HG02588 (cell line): Measurements from ENCODE around the gene HIPK2.
"Not testable (repeated sequence)": the region's sequence is repeated elsewhere in the genome, so short reads cannot be mapped to it uniquely, and the experiment has no call there.

ENCODE experiments used
- ATAC-seq: cut with Tn5 transposase; IDR thresholded peaks from one replicate; pipeline ENCODE4 v1.9.1; 2021; ENCODE audit warnings: mild to moderate bottlenecking, moderate library complexity; ENCODE audit not compliant: unreplicated experiment

Gene HIPK2

DNA sequence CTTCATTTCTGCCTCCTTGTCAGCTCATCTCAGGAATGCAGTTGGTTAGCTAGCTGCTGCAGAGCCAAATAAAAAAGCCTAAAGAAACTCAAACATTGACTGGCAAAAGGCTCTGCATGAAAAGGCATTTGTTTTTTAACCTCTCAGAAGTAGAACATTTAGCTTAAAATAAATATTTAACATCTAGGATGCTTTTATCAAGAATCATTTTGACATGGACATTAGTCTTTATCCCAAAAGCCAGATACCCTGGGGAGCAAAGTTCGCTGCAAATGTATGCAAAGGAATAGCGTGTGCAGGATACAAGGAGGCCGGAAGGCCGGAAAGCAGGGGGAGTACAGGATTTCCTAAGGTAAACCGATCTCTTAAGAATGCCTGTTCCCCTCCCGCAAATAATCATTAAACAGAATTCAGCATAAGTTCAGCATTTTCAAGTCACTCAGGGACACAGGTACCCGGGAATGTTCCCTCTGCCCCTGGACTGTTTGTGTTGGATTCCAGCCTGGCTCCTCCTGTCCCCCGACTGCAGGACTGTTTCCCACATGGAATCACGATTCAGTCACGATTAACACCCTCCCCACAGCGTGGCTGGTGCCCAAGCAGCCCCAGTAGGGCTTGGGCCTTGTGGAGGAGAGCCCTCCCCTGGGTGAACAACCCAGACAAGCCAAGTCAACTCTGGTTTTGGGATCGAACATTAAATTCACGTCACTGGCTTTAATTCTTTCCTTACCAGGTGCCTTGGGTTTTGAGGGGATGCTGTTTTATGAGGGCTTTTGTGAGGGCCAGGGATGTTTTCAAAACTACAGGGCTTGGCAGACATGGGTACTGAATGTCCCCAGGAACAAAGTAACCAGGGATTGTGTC lies 97.8 kb downstream of the HIPK2 start:
- no peak for ATAC-seq

DNA sequence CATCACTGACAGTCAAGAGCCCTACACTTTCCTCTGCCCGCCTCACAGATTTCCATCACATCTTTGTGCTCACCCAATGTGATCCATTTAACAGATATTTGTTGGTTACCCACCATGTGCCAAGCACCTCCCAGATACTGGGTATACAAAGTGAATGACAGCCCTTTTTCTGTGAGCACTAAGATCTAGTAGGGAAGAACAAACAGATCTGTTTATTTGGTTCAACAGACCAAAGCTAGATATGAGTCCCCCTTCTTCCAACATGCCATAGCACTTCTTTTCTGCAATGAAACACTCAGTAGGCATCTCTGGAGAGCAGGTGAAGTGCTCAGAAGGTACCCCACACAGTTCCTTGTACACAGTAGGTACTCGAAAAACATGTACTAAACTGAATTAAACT lies 101.4 kb downstream of the HIPK2 start:
- no peak for ATAC-seq

DNA sequence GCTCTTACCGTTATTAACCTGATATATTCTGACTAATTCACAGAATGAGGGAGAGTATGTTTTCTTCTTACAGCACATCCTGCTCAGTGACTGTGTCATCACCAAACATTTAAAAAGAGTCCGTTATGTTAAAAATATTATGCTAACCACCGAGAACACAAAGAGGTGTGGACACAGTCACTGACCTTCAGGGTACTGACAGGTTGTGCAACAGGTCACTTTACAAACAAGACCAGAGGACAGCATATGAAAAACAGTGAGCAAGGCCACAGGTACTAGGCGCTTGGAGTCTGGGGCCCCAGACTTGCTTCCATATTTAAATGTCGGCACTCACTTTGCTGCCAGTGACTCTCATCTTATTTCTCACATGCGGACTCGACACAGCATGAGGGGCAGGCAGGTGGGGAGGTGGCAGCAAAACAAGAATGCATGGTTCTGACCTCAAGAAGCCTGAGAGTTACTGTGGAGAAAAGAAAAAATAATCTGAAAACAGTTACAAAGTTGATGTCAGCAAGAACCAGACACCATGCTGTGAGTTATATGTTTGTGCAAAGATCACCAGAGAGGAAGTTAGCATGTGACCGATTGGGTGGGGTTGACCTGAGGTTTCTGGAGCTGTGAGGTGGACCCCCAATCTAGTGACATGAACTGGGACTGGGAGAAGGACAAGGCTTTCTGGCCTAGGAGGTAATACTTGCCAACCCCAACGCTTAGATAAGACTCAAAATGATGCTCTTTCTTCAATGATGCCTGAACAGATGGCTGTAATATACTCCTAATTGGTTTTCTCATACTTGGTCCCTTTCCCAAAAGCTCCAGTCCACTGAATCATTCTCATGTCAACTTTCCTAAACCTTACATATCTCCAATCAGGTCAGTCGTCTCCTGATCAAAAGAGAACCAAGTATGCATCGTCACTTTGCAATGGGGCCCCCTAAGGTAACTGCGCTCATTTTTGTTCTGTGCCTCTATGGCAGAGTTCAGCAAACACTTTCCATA lies 102.4 kb downstream of the HIPK2 start:
- ATAC-seq = no peak

DNA sequence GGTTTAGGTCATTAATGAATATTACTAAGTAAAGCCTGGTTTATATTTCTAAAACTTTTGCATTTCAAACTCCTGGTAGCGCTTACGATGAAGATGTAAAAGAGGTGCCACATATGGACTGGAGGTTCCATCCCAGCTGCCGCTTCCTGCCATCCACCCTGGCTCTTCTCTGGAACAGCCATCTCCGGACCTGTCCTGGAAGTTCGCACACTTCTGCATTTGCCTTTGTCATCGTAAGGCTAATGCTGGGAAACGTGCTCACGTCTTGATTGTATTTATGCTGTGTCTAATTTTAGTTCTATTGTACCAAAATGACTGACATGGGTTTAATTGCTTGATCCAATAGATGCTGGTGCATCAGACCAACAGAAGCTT lies 103.1 kb downstream of the HIPK2 start:
- ATAC-seq = no peak

GRCh38 chr7:139674341-139674740 lies 103.5 kb downstream of the HIPK2 start:
- ATAC-seq = no peak

DNA sequence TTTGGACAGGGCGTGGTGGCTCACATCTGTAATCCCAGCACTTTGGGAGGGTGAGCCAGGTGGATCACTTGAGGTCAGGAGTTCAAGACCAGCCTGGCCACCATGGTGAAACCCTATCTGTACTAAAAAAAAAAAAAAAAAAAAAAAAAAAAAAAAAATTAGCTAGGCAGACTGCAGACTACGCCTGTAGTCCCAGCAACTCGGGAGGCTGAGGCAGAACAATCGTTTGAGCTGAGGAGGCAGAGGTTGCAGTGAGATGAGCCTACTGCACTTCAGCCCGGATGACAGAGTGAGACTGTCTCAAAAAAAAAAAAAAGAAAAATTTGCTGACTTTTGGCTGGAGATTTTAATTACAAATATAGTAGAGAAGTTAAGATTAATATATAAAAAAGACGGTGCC lies 104.0 kb downstream of the HIPK2 start:
- ATAC-seq = no peak

GRCh38 chr7:139673230-139673629 lies 104.6 kb downstream of the HIPK2 start:
- peak; percentile 87 for ATAC-seq

- ATAC-seq = no peak
These were observed 105.8 kb downstream of the HIPK2 start for GRCh38 chr7:139671967-139672366.

DNA sequence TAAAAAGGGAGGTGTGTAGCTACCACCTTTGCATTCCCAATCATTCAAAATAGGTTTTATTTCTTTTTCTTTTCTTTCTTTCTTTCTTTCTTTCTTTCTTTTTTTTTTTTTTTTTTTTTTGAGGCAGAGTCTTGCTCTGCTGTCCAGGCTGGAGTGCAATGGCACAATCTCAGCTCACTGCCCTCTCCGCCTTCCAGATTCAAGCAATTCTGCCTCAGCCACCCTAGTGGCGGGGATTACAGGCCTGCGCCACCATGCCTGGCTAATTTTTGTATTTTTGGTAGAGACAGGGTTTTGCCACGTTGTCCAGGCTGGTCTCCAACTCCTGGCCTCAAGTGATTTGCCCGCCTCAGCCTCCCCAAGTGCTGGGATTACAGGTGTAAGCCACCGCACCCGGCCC lies 107.1 kb downstream of the HIPK2 start:
- not testable (repeated sequence) for ATAC-seq

DNA sequence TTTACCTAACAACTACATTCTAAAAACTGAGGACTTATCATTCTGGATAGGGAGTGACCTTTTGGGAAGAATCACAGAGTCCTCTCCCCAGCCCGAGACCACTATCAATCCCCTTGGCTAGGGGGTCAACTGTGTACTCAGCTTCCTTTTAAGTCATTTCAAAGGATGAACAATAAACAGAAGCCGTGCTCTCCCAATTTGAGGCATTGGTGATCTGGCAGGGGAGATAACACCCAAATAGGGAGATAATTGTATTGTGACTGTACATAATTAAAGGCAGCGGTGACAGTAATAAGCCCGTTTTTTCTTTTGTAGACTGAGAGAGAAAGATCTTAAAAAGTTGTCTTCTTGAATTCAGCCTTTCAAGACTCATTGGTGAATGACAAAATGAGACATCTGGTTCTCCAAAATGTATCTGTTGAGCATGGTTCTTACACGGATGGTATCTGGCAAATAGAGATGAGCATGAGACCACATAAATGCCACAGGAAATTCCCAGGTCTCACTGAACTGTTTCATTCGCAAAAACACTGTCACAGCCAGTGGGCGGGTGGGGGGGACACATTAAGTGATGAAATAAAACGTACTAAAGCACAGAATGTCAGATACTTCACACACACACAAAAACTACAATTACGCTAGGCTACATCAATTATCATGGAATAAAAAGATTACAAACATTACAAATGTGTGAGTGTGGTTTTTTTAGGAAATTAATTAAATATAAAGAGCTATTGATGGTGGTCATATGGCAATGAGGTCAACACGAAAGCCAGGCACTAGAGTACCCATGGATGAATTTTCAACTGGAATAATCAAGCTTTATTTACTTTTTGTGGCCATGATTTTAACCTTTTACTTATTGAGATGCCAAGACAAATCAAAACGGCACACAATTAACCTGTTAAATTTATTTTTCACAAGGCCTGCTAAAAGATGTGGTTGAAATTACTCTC lies 108.4 kb downstream of the HIPK2 start:
- ATAC-seq = no peak

- no peak for ATAC-seq
These were observed 110.4 kb downstream of the HIPK2 start for GRCh38 chr7:139667377-139667776.

GRCh38 chr7:139666501-139666900 lies 111.3 kb downstream of the HIPK2 start:
- ATAC-seq = no peak

GRCh38 chr7:139664434-139664833 lies 113.4 kb downstream of the HIPK2 start:
- no peak for ATAC-seq

DNA sequence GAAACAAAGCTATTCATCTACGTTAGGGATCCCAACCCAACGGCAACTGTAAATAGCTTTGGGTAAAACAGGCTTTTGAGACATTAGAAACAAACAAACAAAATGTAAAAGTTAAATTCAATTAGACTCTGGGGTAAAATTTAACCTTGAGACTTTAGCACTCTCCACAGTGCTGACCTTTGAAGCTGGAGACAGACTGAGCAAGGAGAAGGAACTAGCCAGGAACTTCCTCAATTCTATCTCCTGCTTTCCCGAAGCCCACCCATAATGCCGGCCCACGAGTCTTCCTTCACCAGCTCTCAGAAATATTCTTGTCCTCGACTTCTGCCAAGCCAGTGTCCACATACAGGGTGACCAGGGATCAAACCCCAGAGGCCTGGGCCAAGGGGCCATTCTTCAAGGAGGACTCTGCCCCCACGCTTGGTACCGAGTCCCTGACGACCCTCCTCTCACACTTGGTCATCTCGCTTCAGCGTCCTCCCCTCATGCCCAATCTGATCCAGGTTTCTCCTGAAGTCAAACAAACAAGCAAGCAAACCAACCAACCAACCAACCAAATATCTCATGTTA lies 114.1 kb downstream of the HIPK2 start:
- no peak for ATAC-seq

DNA sequence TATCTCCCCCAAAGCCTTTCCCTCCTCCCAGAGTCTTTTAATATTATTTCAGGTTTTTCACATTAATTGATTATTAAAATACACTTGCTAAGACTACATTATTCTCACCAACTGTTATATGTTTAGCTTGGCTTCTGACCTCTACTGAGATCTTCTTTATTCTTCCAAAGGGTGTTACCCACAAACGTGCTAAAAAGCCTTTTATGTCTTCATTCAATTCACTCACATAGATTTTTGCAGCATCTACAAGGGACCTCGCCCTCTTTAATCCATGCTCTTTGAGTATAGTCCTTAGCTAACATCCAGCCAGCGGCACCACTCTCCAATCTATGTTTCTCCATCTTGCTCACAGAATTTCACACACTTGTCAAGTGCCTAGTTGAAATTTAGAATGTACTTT lies 115.9 kb downstream of the HIPK2 start:
- ATAC-seq = no peak

- no peak for ATAC-seq
These were observed 116.8 kb downstream of the HIPK2 start for GRCh38 chr7:139661043-139661440.

GRCh38 chr7:139660317-139661042 lies 117.3 kb downstream of the HIPK2 start:
- ATAC-seq = no peak

GRCh38 chr7:139659922-139660316 lies 117.9 kb downstream of the HIPK2 start:
- no peak for ATAC-seq

- ATAC-seq = no peak
These were observed 118.7 kb downstream of the HIPK2 start for GRCh38 chr7:139658908-139659675.
